Stimulated activated naive CD4-positive, alpha-beta T cell treated with Interleukin-2 at 50 U/mL for 16 hours (primary cell): ENCODE data around the gene LHFPL4.
"Not testable (repeated sequence)": the region's sequence is repeated elsewhere in the genome, so short reads cannot be mapped to it uniquely, and the experiment has no call there.

ENCODE experiments used
- DNase-seq: peaks from one replicate; lab custom pipeline; 2025; lab: John Stamatoyannopoulos, UW

LHFPL4 gene

GRCh38 chr3:9553021-9553947 is at the start of gene LHFPL4:
TSS of gene LHFPL4 (minus strand) at chr3:9553822. CDS start at chr3:9552679, 1,143 bp downstream.
- DNase-seq, result no peak

- DNase-seq, result no peak
These were observed 49.0 kb upstream of the LHFPL4 start for GRCh38 chr3:9602620-9603019.

DNA sequence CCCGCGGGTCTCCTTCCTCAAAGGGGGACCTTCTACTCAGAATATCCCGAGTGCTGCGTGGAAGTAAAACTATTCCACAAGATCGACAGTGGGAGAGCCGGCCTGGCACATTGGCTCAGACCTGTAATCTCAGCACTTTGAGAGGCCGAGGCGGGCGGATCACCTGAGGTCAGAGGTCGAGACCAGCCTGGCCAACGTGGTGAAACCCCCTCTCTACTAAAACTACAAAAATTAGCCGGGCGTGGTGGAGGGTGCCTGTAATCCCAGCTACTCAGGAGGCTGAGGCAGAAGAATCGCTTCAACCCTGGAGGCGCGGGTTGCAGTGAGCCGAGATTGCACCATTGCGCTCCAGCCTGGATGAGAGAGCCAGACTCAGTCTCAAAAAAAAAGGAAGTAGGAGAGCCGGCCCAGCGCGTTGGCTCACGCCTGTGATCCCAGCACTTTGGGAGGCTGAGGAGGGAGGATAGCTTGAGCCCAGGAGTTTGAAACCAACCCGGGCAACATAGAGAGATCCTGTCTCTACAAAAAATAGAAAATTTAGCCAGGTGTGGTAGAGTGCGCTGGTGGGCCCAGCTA is 47.5 kb upstream of the LHFPL4 start:
- DNase-seq, result not testable (repeated sequence)

DNA sequence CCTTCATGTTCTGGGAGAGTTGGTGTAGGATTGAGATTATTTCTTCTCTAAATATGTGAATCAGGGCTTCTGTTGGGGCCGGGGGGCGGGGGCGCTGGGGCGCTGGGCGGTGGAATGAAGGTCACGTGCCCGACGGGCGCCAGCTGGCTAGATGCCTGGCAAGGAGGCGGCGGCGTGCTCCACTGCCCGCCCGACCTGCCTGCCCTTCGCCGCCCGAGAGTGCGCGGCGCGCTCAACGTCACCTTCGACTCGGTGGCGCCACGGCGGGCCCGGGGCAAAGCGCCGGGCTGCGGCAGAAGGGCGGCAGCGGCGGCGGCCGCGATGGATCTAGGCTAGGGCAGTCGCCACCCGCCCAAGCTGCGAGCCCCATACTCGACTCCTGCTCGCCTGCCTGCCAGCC is 47.0 kb upstream of the LHFPL4 start:
- DNase-seq, result no peak

DNA sequence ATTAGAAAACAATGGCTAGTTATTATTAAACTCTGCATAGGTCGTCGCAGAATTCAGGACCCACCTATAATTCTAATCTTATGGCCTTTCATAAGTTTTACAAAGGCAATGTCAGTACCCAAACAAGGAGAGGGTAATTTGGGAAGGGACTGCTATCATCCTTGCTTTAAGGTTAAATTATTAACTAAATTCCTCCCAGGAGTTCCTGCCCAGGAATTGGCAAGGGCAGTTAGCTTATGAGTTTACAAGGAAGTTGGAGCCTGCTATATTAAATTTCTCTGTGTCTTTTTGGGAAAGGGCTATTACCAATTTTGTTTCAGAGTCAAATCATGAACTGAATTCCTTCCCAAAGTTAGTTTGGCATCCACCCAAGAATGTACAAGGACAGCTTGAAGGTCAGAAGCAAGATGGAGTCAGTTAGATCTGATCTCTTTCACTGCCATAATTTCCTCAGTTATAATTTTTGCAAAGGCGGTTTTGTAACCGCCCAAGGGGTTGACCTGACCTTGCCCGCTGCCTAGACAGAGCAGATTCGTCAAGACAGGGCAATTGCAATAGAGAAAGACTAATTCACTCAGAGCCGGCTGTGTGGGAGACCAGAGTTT is 45.3 kb upstream of the LHFPL4 start:
- DNase-seq, result no peak

- DNase-seq, result no peak
These were observed 42.3 kb upstream of the LHFPL4 start for GRCh38 chr3:9595877-9596276.

GRCh38 chr3:9591781-9592180 is 38.2 kb upstream of the LHFPL4 start:
- DNase-seq, result not testable (repeated sequence)

GRCh38 chr3:9590282-9590791 is 36.7 kb upstream of the LHFPL4 start:
- DNase-seq, result no peak

- no peak for DNase-seq
These were observed 30.2 kb upstream of the LHFPL4 start for GRCh38 chr3:9583792-9584191.

DNA sequence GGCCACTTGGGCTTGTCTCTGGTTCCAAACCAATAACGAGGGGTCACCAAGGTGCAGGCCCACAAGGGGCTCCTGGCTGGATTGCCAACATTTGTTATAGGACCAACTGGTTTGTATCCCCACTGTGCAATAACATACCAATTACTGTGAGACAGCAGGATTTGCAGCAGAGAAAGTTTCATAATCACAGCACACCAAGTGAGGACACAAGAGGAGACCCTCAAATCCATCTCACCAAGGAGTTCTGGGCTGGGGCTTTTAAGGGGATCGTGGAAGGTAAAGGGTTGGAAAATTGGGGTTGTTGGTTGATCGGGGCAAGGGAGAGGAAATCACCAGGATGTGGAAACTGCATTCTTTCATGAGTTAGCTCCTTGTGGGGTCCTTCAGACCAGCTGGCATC is 29.7 kb upstream of the LHFPL4 start:
- no peak for DNase-seq

GRCh38 chr3:9582332-9582731 is 28.7 kb upstream of the LHFPL4 start:
- no peak for DNase-seq

DNA sequence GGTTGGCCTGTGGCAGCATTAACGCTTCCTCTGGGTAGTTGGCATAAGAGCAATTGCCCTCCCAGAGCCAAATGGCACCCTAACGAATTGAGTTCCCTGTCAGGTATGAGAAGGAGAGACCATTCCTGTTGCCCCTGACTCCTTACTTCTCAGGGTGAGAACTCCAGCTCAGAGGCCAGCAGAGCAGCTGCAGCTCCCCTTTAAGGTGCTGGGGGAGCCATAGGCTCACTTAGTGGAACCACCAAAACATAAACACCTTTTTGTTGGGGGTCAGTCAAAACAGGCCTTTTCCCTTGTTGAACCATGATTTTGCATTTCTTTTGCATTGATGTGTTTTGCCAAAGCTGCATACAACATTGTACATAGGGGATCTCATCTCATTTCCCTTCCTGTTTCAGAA is 28.1 kb upstream of the LHFPL4 start:
- DNase-seq, result no peak

GRCh38 chr3:9569054-9569453 is 15.4 kb upstream of the LHFPL4 start:
- no peak for DNase-seq

DNA sequence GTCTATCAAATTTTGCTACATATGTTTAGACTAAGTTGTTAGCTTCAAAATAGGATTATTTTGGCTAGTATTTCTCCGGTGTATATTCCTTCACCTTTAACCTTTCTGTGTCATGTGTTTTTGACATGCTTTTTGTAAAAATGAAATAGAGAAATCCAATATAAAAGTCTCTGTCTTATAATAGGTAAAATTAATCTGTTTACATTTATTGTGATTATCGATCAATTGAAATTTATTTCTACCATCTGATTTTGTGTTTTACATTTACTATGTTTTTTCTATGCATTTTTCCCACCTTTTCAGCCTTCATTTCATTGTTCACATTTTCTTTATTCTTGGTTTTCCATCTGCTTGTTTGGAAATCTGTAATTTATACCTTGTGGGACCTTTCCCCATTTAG is 11.7 kb upstream of the LHFPL4 start:
- no peak for DNase-seq

DNA sequence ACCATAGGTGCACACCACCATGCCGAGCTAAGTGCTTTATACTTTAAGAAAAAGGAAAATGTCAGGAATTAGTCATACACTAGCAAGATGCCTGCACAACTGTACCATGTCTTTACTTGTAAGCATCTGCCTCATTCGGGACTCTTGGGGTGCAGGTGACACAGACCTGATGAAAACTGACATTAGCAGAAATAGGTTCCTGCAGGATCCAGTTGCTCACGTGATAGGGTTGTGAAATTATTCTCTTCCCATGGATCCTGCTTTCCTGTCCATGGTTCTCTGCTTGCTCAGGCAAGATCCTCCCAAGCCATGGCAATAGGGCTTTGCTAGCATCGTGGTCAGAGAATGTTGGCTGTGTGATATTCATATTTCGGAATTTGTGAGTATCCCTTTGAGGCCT is 10.2 kb upstream of the LHFPL4 start:
- no peak for DNase-seq

- not testable (repeated sequence) for DNase-seq
These were observed 6.4 kb upstream of the LHFPL4 start for GRCh38 chr3:9560056-9560455.

DNA sequence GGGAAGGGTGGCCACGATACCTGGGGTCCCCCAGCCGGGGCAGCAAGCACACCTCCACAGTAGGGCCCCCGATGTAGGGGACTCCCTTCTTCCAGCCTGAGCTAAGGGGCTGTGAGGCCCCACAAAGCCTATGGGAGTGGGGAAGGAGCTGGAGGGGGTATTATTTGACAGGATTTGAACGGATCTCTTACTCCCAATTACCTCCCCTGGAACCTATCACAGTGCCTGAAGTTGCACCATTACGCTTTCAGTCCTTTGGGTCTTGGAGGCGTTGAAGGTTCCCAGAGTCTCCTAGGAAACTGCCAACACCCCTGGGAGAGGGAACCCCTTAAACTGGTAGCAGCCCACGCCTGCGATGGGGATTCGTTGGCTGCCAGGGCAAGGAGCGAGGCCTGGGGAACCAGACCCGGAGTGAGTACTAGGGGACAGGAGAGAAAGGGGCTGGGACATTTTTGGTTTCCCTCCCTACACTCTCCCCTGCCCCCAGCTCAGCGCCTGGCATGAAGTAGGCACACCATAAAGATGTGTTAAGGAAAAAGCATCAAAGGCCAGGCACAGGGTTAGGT is 409 bp upstream of the LHFPL4 start:
- DNase-seq, result no peak

DNA sequence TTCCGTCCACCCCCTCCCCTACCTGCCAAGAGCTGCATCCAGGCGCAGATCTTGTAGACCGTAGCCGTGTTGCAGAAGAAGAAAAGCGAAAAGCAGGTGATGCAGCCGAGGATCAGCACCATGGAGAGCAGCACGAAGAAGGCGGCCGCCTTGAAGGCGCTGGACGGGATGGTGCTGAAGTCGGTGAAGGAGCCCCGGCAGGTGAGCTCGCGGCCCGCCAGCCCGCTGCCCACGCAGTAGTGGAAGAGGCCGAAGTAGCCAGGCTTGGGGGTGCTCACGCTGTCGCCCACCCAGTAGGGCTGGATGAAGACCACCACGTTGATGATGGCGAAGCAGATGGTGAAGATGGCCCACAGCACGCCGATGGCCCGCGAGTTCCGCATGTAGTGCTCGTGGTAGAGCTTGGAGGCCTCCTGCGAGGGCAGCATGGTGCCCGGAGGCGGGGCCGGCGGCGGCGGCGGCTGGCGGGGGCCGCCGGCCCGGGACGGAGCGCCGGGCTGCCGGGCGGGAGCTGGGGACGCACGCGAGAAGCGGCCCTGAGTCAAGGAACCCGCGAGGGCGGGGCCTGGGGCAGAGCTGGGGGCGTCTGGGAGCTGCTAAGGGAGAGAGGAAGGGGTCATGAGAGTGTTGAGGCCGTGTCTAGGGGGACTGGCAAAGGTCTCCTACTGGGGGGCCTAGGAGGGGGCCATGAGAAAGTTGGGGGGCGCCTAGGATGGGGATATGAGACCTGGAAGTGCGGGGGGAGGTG is 1.2 kb downstream of the LHFPL4 start:
- DNase-seq, result no peak

DNA sequence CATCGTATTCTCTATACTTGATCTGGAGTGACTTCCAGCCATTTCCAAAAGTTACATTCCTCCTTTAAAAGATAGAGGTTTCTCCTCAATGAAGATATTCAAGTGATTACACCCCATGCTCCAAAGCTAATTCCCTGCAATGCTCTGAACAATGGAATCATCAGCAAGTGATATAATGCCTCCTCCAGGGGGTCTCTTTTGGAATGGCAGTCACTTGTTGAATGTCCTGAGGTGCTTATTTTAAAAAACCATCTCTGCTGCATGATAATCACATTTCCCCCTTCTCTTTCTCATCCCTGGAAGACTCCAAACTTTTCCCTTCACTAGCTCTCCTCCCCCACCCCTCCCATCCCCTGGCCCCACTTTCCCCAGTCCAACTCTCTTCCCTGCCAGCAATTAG is 2.6 kb downstream of the LHFPL4 start:
- DNase-seq, result no peak

GRCh38 chr3:9549600-9549999 is 4.0 kb downstream of the LHFPL4 start:
- DNase-seq, result no peak

DNA sequence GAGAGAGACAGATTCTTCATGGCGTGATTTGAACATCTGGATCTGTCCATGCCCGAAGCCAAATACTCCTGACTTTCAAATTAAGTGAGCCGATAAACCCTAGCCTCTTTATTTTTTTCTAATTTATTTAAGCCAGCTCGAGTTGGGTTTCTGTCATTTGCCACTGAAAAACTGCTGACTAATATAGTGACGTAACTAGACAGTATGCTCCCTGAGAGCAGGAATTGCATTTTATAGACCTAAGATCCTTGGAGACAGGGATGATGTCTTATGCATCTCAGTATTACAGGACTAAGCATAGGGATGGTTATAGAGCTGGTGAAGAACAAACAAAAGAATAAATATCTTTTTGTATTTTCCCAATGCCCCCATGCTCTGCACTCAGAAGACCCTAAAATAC is 4.6 kb downstream of the LHFPL4 start:
- no peak for DNase-seq

GRCh38 chr3:9542182-9542581 is 11.4 kb downstream of the LHFPL4 start:
- DNase-seq, result no peak
